ENCODE measurements around the gene ESPN. TPM values are rescaled to one million over a fixed set of nuclear protein-coding genes. Genes with fewer than 3 reads are reported as not detected.
A peak's percentile ranks its signal among the peaks of the same experiment; 100 is the strongest.

The ESPN gene
- total and polyA plus RNA-seq, 2 of the 8 experiments (the other 6 are each of a cell fraction or from before 2014, with no cell fraction given), result 5.2 to 16.3 TPM

GRCh38 chr1:6470132-6471085, 45.8 kb downstream of the ESPN start:
- no peak overlapping the region for H3K56ac ChIP-seq (replicated peaks; ENCODE audit: insufficient read length, low read depth, low read length)
- no peak overlapping the region for H2BK5ac ChIP-seq (ENCODE audit: low read depth, low read length)
- peaks cover 0 to 22% (median 15%) of the 10 kb centered on the region in 4 experiments; a peak in 6 of 7 replicates for H3K4me1 ChIP-seq (replicated peaks in 1 of 4; ENCODE audit: control insufficient read depth in 3 of 4, insufficient read depth in 4 of 4, low read length in 3 of 4)
- peak in 1 of 2 experiments; percentile 55 for DNase-seq (ENCODE audit: low read depth in 1 of 2, low spot score in 2 of 2)
- no peak overlapping the region for H4K91ac ChIP-seq (replicated peaks; ENCODE audit: insufficient read length, low read length)
- POLR2A ChIA-PET (ENCODE audit: partially characterized antibody), result interaction anchor here (0.8 to 13.7 kb wide), 3 partner anchors 11 to 142 kb away, joined by 3 to 123 read pairs (median 10); no protein-coding TSS in a partner anchor
- CTCF ChIA-PET (ENCODE audit: partially characterized antibody), result interaction anchor here (0.8 to 6.1 kb wide), 11 partner anchors 8 to 126 kb away, joined by 3 to 79 read pairs (median 5); partner anchors contain the start of gene PLEKHG5
- H3K18ac ChIP-seq (ENCODE audit: extremely low read depth, low read length), result peak overlapping the region; percentile 60; the same call in 1 of the 2 replicates
- H3K4me3 ChIP-seq (ENCODE audit: extremely low read depth in 1 of 4, insufficient read depth in 2 of 4, low read depth in 3 of 4, low read length in 4 of 4), result peak overlapping the region; percentile 4 to 48 (median 17); a peak in 3 of 8 replicates
- 89% methylated on average over 52 of the region's 67 CpGs; no CpG with 5 or more reads in 1 of the 2 experiments for WGBS, 2 experiments (ENCODE audit: extremely low coverage in 1 of 2, insufficient coverage in 1 of 2, insufficient read length in 1 of 2, insufficient replicate concordance in 2 of 2, low coverage in 1 of 2, low lambda C conversion rate in 2 of 2, missing lambda C conversion rate in 1 of 2)
- H2BK20ac ChIP-seq (ENCODE audit: low read length), result no peak overlapping the region
- H4K20me1 ChIP-seq (replicated peaks in 1 of 2; ENCODE audit: control insufficient read depth in 1 of 2, insufficient read depth in 2 of 2, low read length in 2 of 2), result peaks cover 5 to 12% of the 10 kb centered on the region in 2 experiments
- no peak overlapping the region for H3K4ac ChIP-seq (replicated peaks; ENCODE audit: insufficient read length, low read depth, low read length)
- no peak overlapping the region for H2AFZ ChIP-seq (ENCODE audit: low read length)
- no peak overlapping the region for H4K8ac ChIP-seq (ENCODE audit: extremely low read depth, insufficient read depth, low read length)
- H3K27ac ChIP-seq (ENCODE audit: low read depth, low read length), result no peak overlapping the region
- H3K27me3 ChIP-seq (replicated peaks in 1 of 4; ENCODE audit: control insufficient read depth in 3 of 4, extremely low read depth in 1 of 4, insufficient read depth in 3 of 4, low read length in 3 of 4), result peaks cover 0 to 7% (median 3%) of the 10 kb centered on the region in 4 experiments; a peak in 2 of 7 replicates
- H3K79me1 ChIP-seq (ENCODE audit: low read depth, low read length), result no peaks in the 10 kb centered on the region
- H3K14ac ChIP-seq (ENCODE audit: insufficient read length), result no peak overlapping the region
- no peaks in the 10 kb centered on the region for H3K79me2 ChIP-seq (ENCODE audit: control insufficient read depth in 1 of 2, insufficient read depth in 2 of 2, low read length in 2 of 2)
- FAIRE-seq, result no peak
- H4K5ac ChIP-seq (ENCODE audit: insufficient read length, low read depth, low read length), result no peak overlapping the region
- H2BK120ac ChIP-seq (replicated peaks; ENCODE audit: low read depth, low read length), result no peak overlapping the region
- no peak overlapping the region for H3K23ac ChIP-seq (ENCODE audit: insufficient read length)
- no peak overlapping the region for H3K9ac ChIP-seq (replicated peaks in 1 of 4; ENCODE audit: extremely low read depth in 1 of 4, low read depth in 3 of 4, low read length in 3 of 4)
- peak overlapping the region; percentile 42 to 55 for H3K4me2 ChIP-seq (ENCODE audit: insufficient read depth in 1 of 2, low read depth in 2 of 2, low read length in 2 of 2)
- H3K36me3 ChIP-seq (ENCODE audit: control insufficient read depth in 2 of 4, insufficient read depth in 4 of 4, low read length in 3 of 4), result peaks cover 5 to 24% (median 11%) of the 10 kb centered on the region in 4 experiments; a peak in 5 of 8 replicates
- no peak overlapping the region for H2BK12ac ChIP-seq (ENCODE audit: low read depth, low read length)
- no peak overlapping the region for H2BK15ac ChIP-seq (ENCODE audit: low read length)
- H3K23me2 ChIP-seq (ENCODE audit: low read depth, low read length), result no peaks in the 10 kb centered on the region; the same call in 1 of the 2 replicates
- no peak overlapping the region for H2AK5ac ChIP-seq (ENCODE audit: low read depth, low read length)
- no peaks in the 10 kb centered on the region for H3K9me3 ChIP-seq (ENCODE audit: insufficient read depth in 2 of 2, low read depth in 1 of 2, low read length in 1 of 2)
- TF ChIP-seq GTF2F1 (IDR thresholded peaks at IDR 0.05; ENCODE audit: borderline replicate concordance, low read depth, low read length) (no peak), TBP (IDR thresholded peaks at IDR 0.05; ENCODE audit: low read depth, low read length) (no peak), KDM5A (IDR thresholded peaks at IDR 0.05; ENCODE audit: low read length) (no peak)

Data from H1 (cell line).